Stomach (tissue), 9 donors: Measurements from ENCODE around the gene CDH23. TPM values are rescaled to one million over a fixed set of nuclear protein-coding genes. Genes with fewer than 3 reads are reported as not detected.

Source experiments
- DNase-seq, 2 donors: peaks; one replicate each; pipeline versions ENCODE4 v3.0.0 to v3.0.0-alpha.2; 2013 to 2019
- H3K27ac ChIP-seq, 5 donors: fragments of 200-600 bp in 4 of 5; sonication (generic) in 4 of 5; one replicate each; pipeline ENCODE4 v1.5.1; 2013 to 2019; ENCODE audit warnings: mild to moderate bottlenecking in 1 of 5, moderate library complexity in 1 of 5
- H3K27me3 ChIP-seq, 3 donors: fragments of 200-600 bp; sonication (generic); one replicate each; pipeline ENCODE4 v1.5.1; 2017 to 2019; ENCODE audit warnings: mixed run types in 1 of 3
- H3K36me3 ChIP-seq, 4 donors: fragments of 200-600 bp; sonication (generic); 1 replicate in 3 of 4; 2 replicates in 1 of 4; pipeline ENCODE4 v1.5.1; 2016 to 2019
- H3K4me1 ChIP-seq, 4 donors: fragments of 200-600 bp; sonication (generic); one replicate each; pipeline ENCODE4 v1.5.1; 2016 to 2019
- H3K4me3 ChIP-seq, 4 donors: fragments of 200-600 bp; sonication (generic) in 3 of 4; one replicate each; pipeline ENCODE4 v1.5.1; 2016 to 2019; ENCODE audit warnings: mild to moderate bottlenecking in 1 of 4
- H3K9me3 ChIP-seq, 4 donors: fragments of 200-600 bp; sonication (generic); one replicate each; pipeline ENCODE4 v1.5.1; 2016 to 2019
- EP300 ChIP-seq: sonication (generic); formaldehyde crosslinking; IDR thresholded peaks from one replicate; pipeline ENCODE4 v1.6.1; 2017; ENCODE audit warnings: antibody characterized with exemption
- POLR2A ChIP-seq, 4 donors: fragments of 450-650 bp; IDR thresholded peaks; one replicate each; pipeline ENCODE4 v1.6.1; 2016; ENCODE audit warnings: antibody characterized with exemption in 4 of 4, control low read depth in 2 of 4, mild to moderate bottlenecking in 1 of 4, moderate library complexity in 1 of 4
- POLR2AphosphoS5 ChIP-seq, 3 donors: sonication (generic); formaldehyde crosslinking; IDR thresholded peaks; one replicate each; pipeline ENCODE4 v1.6.1; 2016; ENCODE audit warnings: antibody characterized with exemption in 3 of 3
- WGBS, 5 donors: extraction: QIAGEN DNeasy Blood & Tissue Kit in 3 of 5; methylation state at CpG; one replicate each; pipeline versions ENCODE4 v1.1.5 to v1.1.7; 2013 to 2018; 5-methylcytosine and 5-hydroxymethylcytosine counted together
- intact Hi-C: fragments of 100-400 bp; cut with DNase I; formaldehyde crosslinking; loops from one replicate; pipeline ENCODE4 v1.15.1; 2023; ENCODE audit warnings: low total_unique reads
- polyA plus RNA-seq, 3 donors: library from polyadenylated mRNA; stranded (reverse); fragments of 200-250 nt; gene quantifications; one replicate each; pipeline ENCODE4 v1.2.3, GENCODE V29; 2013
- total RNA-seq, 5 donors: library from RNA; depleted of rRNA; stranded (reverse); fragments of >200 nt; gene quantifications; one replicate each; pipeline versions ENCODE4 v1.1.0 to v1.2.3, GENCODE V29; 2014 to 2016
- TF ChIP-seq, protein P1 (sequence below), 7 experiments: fragments of 450-650 bp in 4 of 7; fragments of 200-600 bp in 3 of 7; sonication (generic) in 3 of 7; IDR thresholded peaks; one replicate each; pipeline ENCODE4 v1.5.1; 2016 to 2019; ENCODE audit warnings: antibody characterized with exemption in 7 of 7, control low read depth in 2 of 7, mild to moderate bottlenecking in 1 of 7
- donor health status: healthy with polysubstance abuse.
- donor health status: Bipolar disorder and iron deficiency.
- donor health status: healthy.

The CDH23 gene
- total and polyA plus RNA-seq, 8 donors: 0.31 to 8.2 (median 2.2) TPM

DNA sequence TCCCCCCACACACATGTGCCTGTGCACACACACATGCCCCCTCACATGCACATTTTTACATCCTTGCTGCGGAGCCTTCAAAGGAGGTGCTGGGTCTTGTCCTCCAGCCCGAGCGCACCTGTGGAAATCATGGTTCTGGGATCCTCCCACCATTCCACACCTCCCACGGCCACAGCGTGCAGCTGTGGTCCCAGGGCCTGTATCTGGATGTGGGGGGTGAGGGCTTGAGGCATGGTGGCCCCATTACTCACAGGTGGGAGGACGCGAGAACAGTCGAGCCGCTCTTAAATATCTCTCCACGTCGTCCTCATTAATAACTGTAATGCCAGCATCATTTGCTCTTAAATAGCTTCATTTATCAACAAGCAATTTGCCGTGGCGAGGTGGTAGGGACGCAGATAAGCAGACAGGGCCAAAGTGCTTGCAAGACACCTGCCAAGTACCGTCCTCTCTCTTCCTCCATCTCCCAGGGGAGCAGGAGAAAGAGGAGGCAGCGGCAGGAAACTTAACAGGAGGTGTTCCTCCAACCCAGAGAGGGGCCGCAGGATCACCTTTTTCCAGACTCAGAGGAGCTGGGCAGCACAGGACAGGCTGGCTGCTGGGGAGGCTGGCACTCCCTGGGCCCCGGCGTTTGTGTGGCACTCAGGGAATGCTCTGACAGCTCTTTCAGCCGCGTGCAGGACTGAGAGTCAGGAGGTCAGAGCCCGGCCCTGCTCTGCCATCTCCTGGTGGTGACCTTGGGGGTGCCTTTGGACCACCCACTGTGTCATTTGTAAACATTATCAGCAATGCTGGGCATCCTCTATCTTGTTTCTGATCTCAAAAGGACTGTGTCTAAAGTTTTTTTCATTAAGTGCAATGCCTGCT is 87.4 kb downstream of the CDH23 start:
- TF ChIP-seq POLR2AphosphoS5 (IDR thresholded peaks at IDR 0.05) (no peak), EP300 (no peak), POLR2A (IDR thresholded peaks at IDR 0.05) (no peak)
- TF ChIP-seq, protein P1, sequence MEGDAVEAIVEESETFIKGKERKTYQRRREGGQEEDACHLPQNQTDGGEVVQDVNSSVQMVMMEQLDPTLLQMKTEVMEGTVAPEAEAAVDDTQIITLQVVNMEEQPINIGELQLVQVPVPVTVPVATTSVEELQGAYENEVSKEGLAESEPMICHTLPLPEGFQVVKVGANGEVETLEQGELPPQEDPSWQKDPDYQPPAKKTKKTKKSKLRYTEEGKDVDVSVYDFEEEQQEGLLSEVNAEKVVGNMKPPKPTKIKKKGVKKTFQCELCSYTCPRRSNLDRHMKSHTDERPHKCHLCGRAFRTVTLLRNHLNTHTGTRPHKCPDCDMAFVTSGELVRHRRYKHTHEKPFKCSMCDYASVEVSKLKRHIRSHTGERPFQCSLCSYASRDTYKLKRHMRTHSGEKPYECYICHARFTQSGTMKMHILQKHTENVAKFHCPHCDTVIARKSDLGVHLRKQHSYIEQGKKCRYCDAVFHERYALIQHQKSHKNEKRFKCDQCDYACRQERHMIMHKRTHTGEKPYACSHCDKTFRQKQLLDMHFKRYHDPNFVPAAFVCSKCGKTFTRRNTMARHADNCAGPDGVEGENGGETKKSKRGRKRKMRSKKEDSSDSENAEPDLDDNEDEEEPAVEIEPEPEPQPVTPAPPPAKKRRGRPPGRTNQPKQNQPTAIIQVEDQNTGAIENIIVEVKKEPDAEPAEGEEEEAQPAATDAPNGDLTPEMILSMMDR (IDR thresholded peaks at IDR 0.05): no peak
- H3K27ac ChIP-seq: no peak overlapping the region
- H3K9me3 ChIP-seq: peaks cover 0 to 6% (median 3%) of the 10 kb centered on the region in 4 donors
- no peak overlapping the region for H3K4me3 ChIP-seq
- intact Hi-C loops: no loop called here
- 55 to 65% (median 57%) methylated on average over 16 to 22 of the region's 22 CpGs for WGBS, 5 donors
- no peaks in the 10 kb centered on the region for H3K36me3 ChIP-seq
- no peak for DNase-seq
- H3K27me3 ChIP-seq: peaks cover 0 to 31% (median 5%) of the 10 kb centered on the region in 3 donors
- H3K4me1 ChIP-seq: no peaks in the 10 kb centered on the region

GRCh38 chr10:71486484-71487114 is 89.9 kb downstream of the CDH23 start:
- intact Hi-C loops: no loop called here
- 39 to 52% (median 49%) methylated on average over 5 to 6 of the region's 6 CpGs for WGBS, 5 donors
- DNase-seq: peak; percentile 62 to 73
- Histone ChIP-seq H3K4me3 (no peak overlapping the region), H3K27ac (no peak overlapping the region), H3K4me1 (no peaks in the 10 kb centered on the region), H3K36me3 (no peaks in the 10 kb centered on the region), H3K9me3 (peaks cover 0 to 14% (median 5%) of the 10 kb centered on the region in 4 donors), H3K27me3 (peaks cover 0 to 19% (median 5%) of the 10 kb centered on the region in 3 donors)
- TF ChIP-seq, protein P1 (IDR thresholded peaks at IDR 0.05): peak in 3 of 7 experiments; percentile 12 to 27 (median 18)
- TF ChIP-seq EP300: no peak

- no peak for DNase-seq
- WGBS, 5 donors: 87 to 96% (median 94%) methylated on average over 1 of the region's 1 CpG
- intact Hi-C loops: no loop called here
Observed at GRCh38 chr10:71487726-71488125, 91.0 kb downstream of the CDH23 start.

GRCh38 chr10:71489077-71489476 is 92.4 kb downstream of the CDH23 start:
- Histone ChIP-seq H3K9me3 (peaks cover 0 to 14% (median 5%) of the 10 kb centered on the region in 4 donors), H3K27me3 (peaks cover 0 to 13% (median 5%) of the 10 kb centered on the region in 3 donors), H3K36me3 (no peaks in the 10 kb centered on the region), H3K27ac (no peak overlapping the region), H3K4me1 (no peaks in the 10 kb centered on the region), H3K4me3 (no peak overlapping the region)
- DNase-seq: no peak
- TF ChIP-seq, protein P1 (IDR thresholded peaks at IDR 0.05): no peak
- TF ChIP-seq EP300 (no peak), POLR2A (IDR thresholded peaks at IDR 0.05) (no peak), POLR2AphosphoS5 (IDR thresholded peaks at IDR 0.05) (no peak)
- 90 to 97% (median 93%) methylated on average over 2 of the region's 2 CpGs for WGBS, 5 donors
- intact Hi-C loops: no loop called here

More at GRCh38 chr10:71487726-71488125, 91.0 kb downstream of the CDH23 start:
- peaks cover 0 to 16% (median 5%) of the 10 kb centered on the region in 3 donors for H3K27me3 ChIP-seq
- H3K4me3 ChIP-seq: no peak overlapping the region
- no peaks in the 10 kb centered on the region for H3K4me1 ChIP-seq
- H3K9me3 ChIP-seq: peaks cover 0 to 14% (median 5%) of the 10 kb centered on the region in 4 donors
- TF ChIP-seq EP300 (no peak), POLR2AphosphoS5 (IDR thresholded peaks at IDR 0.05) (no peak), POLR2A (IDR thresholded peaks at IDR 0.05) (no peak)
- TF ChIP-seq, protein P1 (IDR thresholded peaks at IDR 0.05): no peak
- no peaks in the 10 kb centered on the region for H3K36me3 ChIP-seq
- H3K27ac ChIP-seq: no peak overlapping the region
